ENCODE measurements around the gene TOR4A. TPM values are rescaled to one million over a fixed set of nuclear protein-coding genes. Genes with fewer than 3 reads are reported as not detected.

The TOR4A gene
- total and polyA plus RNA-seq, 9 of the 15 experiments (the other 6 are each of a cell fraction or from before 2014, with no cell fraction given) = 3.9 to 49.2 (median 8.8) TPM

GRCh38 chr9:137278061-137278701 lies 655 bp downstream of the TOR4A start (continued):
- peak in 1 of 2 experiments; percentile 22; a peak in 1 of 4 replicates for TF ChIP-seq ZNF639 (CRISPR knock-in tag; conservative IDR thresholded peaks at IDR 0.05 in 1 of 2, IDR thresholded peaks at IDR 0.05 in 1 of 2)
- no peak for TF ChIP-seq COPS2 (conservative IDR thresholded peaks at IDR 0.05)
- no peak; a peak in 2 of 4 replicates for TF ChIP-seq ETV6 (IDR thresholded peaks at IDR 0.05; ENCODE audit: borderline replicate concordance in 1 of 2, low read depth in 2 of 2, low read length in 1 of 2)
- TF ChIP-seq ETV6 (CRISPR knock-in tag; IDR thresholded peaks at IDR 0.05; ENCODE audit: borderline replicate concordance) = 0 out of 2 replicates have a peak, but pooled peaks have one; percentile 8
- TF ChIP-seq DPF2 (IDR thresholded peaks at IDR 0.05) = no peak
- peak; percentile 39 for TF ChIP-seq PCBP1 (IDR thresholded peaks at IDR 0.05; ENCODE audit: low read depth, low read length, poor library complexity, severe bottlenecking)
- peak; percentile 10; the same call in 1 of the 2 replicates for TF ChIP-seq GABPA (tag; conservative IDR thresholded peaks at IDR 0.05; ENCODE audit: low read depth)
- TF ChIP-seq UBTF (IDR thresholded peaks at IDR 0.05; ENCODE audit: borderline replicate concordance in 1 of 2, low read depth in 2 of 2, low read length in 2 of 2) = peak in 1 of 2 experiments; percentile 54; a peak in 1 of 4 replicates
- no peak; the same call in 1 of the 2 replicates for TF ChIP-seq ZC3H4 (CRISPR knock-in tag; IDR thresholded peaks at IDR 0.05; ENCODE audit: borderline replicate concordance)
- peak; percentile 64; the same call in 1 of the 2 replicates for TF ChIP-seq FOXK1 (CRISPR knock-in tag; IDR thresholded peaks at IDR 0.05; ENCODE audit: borderline replicate concordance)
- TF ChIP-seq ZNF395 (CRISPR knock-in tag; IDR thresholded peaks at IDR 0.05) = 0 out of 2 replicates have a peak, but pooled peaks have one; percentile 25
- peak in 1 of 2 experiments; percentile 38 for TF ChIP-seq E2F6 (IDR thresholded peaks at IDR 0.05; ENCODE audit: borderline replicate concordance in 1 of 2, extremely low read depth in 1 of 2, insufficient read depth in 1 of 2, insufficient read length in 1 of 2, low read depth in 1 of 2, low read length in 1 of 2, poor library complexity in 1 of 2, severe bottlenecking in 1 of 2)
- no peak for TF ChIP-seq ZNF609 (CRISPR knock-in tag; IDR thresholded peaks at IDR 0.05; ENCODE audit: borderline replicate concordance)
